Transverse colon (tissue), 4 donors: Measurements from ENCODE around the gene HCAR2. TPM values are rescaled to one million over a fixed set of nuclear protein-coding genes. Genes with fewer than 3 reads are reported as not detected.
"Not testable (repeated sequence)": the region's sequence is repeated elsewhere in the genome, so short reads cannot be mapped to it uniquely, and the experiment has no call there.

Source experiments
- DNase-seq: peaks from one replicate; pipeline ENCODE4 v3.0.0-alpha.2; 2019
- H3K27ac ChIP-seq, 4 donors: fragments of 200-600 bp; sonication (generic); 2 replicates each; pipeline ENCODE4 v1.5.1; 2016 to 2018; ENCODE audit warnings: inconsistent platforms in 4 of 4
- H3K27me3 ChIP-seq: fragments of 200-600 bp; sonication (generic); 2 replicates; pipeline ENCODE4 v1.5.1; 2017; ENCODE audit warnings: inconsistent platforms
- H3K36me3 ChIP-seq, 4 donors: fragments of 200-600 bp; sonication (generic); 2 replicates each; pipeline ENCODE4 v1.5.1; 2017 to 2019; ENCODE audit warnings: inconsistent platforms in 4 of 4
- H3K4me1 ChIP-seq, 4 donors: fragments of 200-600 bp; sonication (generic); 2 replicates each; pipeline ENCODE4 v1.5.1; 2017 to 2020; ENCODE audit warnings: inconsistent platforms in 4 of 4
- H3K4me3 ChIP-seq, 4 donors: fragments of 200-600 bp; sonication (generic); 1 replicate in 1 of 4; 2 replicates in 3 of 4; pipeline versions ENCODE4 v1.5.1 to v1.6.1; 2017 to 2019; ENCODE audit warnings: inconsistent platforms in 4 of 4
- H3K9me3 ChIP-seq, 2 donors: fragments of 200-600 bp; sonication (generic); 2 replicates each; pipeline ENCODE4 v1.5.1; 2017 to 2019; ENCODE audit warnings: inconsistent platforms in 2 of 2
- EP300 ChIP-seq: sonication (generic); formaldehyde crosslinking; IDR thresholded peaks from one replicate; pipeline ENCODE4 v1.6.1; 2017; ENCODE audit warnings: antibody characterized with exemption, low read depth
- POLR2A ChIP-seq: fragments of 450-650 bp; IDR thresholded peaks from one replicate; pipeline ENCODE4 v1.6.1; 2016; ENCODE audit warnings: antibody characterized with exemption, mild to moderate bottlenecking, moderate library complexity
- POLR2AphosphoS5 ChIP-seq, 3 donors: sonication (generic); formaldehyde crosslinking; IDR thresholded peaks; one replicate each; pipeline ENCODE4 v1.6.1; 2016; ENCODE audit warnings: antibody characterized with exemption in 3 of 3
- WGBS, 2 donors: methylation state at CpG; one replicate each; pipeline ENCODE4 v1.1.5; 2018; ENCODE audit warnings: low coverage in 1 of 2; 5-methylcytosine and 5-hydroxymethylcytosine counted together
- in situ Hi-C, 4 donors: fragments of 200-750 bp; cut with MboI; loops; one replicate each; pipeline versions ENCODE4 v1.15.0 to v1.15.1; 2017; ENCODE audit warnings: low sequenced_read_pairs in 3 of 4, low pct_ligation_motif_present in 1 of 4, low pct_unique_long_range_greater_than_20kb in 1 of 4
- intact Hi-C: fragments of 100-400 bp; cut with DNase I; formaldehyde crosslinking; loops from one replicate; pipeline ENCODE4 v1.15.1; 2023; ENCODE audit warnings: low total_unique reads
- total RNA-seq, 4 donors: library from RNA; depleted of rRNA; stranded (reverse); fragments of >200 nt; gene quantifications; one replicate each; pipeline ENCODE4 v1.1.0, GENCODE V29; 2016
- TF ChIP-seq, protein P1 (sequence below), 5 experiments: fragments of 200-600 bp in 3 of 5; fragments of 450-650 bp in 2 of 5; sonication (generic) in 3 of 5; IDR thresholded peaks; 1 replicate in 2 of 5; 2 replicates in 3 of 5; pipeline ENCODE4 v1.5.1; 2016 to 2017; ENCODE audit warnings: antibody characterized with exemption in 5 of 5, inconsistent platforms in 3 of 5, mild to moderate bottlenecking in 2 of 5, moderate library complexity in 1 of 5

Gene HCAR2
- total RNA-seq, 4 donors from 2014 or later: 0.27 TPM; not detected in 3

DNA sequence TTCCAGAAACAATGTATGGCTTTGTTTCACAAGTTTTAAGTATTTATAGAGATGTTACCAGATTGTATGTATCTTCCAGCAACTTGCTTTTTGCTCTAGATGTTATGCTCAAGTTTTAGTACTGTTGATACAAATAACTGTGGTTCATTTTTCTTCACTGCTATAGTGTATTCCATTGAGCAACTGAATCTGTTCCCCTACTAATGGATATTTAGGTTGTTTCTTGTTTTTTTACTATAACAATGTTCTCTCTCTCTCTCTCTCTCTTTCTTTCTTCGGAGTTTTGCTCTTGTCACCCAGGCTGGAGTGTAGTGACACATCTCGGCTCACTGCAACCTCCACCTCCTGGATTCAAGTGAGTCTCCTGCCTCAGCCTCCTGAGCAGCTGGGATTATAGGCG is 16.6 kb downstream of the HCAR2 start:
- no peaks in the 10 kb centered on the region for H3K4me1 ChIP-seq
- no peak for TF ChIP-seq EP300
- no peaks in the 10 kb centered on the region for H3K36me3 ChIP-seq
- no peak overlapping the region for H3K27ac ChIP-seq
- no peaks in the 10 kb centered on the region for H3K27me3 ChIP-seq
- no peak for DNase-seq
- no peak overlapping the region for H3K4me3 ChIP-seq
- in situ Hi-C loops (no loop called here), intact Hi-C loops (no loop called here)
- H3K9me3 ChIP-seq: no peaks in the 10 kb centered on the region
- 89% methylated on average over 3 of the region's 3 CpGs; no CpG with 5 or more reads in 1 of the 2 donors for WGBS, 2 donors

GRCh38 chr12:122684297-122684813 is 18.8 kb downstream of the HCAR2 start:
- no peaks in the 10 kb centered on the region for H3K4me1 ChIP-seq
- no peaks in the 10 kb centered on the region for H3K27me3 ChIP-seq
- H3K4me3 ChIP-seq: no peak overlapping the region
- H3K9me3 ChIP-seq: no peaks in the 10 kb centered on the region
- DNase-seq: no peak
- 78 to 84% methylated on average over 4 to 5 of the region's 5 CpGs for WGBS, 2 donors
- H3K36me3 ChIP-seq: no peaks in the 10 kb centered on the region
- H3K27ac ChIP-seq: no peak overlapping the region
- TF ChIP-seq POLR2A: no peak
- intact Hi-C loops (no loop called here), in situ Hi-C loops (no loop called here)

DNA sequence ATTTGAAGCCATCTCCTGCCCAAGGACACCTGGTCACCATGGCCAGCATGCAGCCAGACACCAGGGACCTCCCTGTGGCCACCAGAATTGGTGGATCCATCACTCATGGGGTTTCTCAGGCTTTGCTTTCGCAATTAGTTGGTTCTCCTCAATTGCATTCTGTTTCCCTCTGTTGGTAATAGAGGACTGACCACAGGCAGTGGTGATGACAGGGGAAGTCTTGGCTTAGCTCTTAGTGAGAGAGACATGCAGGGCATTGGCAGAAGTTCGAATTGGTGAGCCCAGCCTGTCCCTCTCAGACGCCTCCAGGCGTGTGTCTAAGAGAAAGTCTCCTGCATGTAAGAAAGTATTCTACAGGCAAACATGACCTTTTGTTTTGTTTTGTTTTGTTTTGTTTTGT is 21.3 kb downstream of the HCAR2 start:
- no peaks in the 10 kb centered on the region for H3K27me3 ChIP-seq
- intact Hi-C loops: no loop called here
- TF ChIP-seq POLR2A: no peak
- no peak for TF ChIP-seq POLR2AphosphoS5 (IDR thresholded peaks at IDR 0.05)
- TF ChIP-seq, protein P1, sequence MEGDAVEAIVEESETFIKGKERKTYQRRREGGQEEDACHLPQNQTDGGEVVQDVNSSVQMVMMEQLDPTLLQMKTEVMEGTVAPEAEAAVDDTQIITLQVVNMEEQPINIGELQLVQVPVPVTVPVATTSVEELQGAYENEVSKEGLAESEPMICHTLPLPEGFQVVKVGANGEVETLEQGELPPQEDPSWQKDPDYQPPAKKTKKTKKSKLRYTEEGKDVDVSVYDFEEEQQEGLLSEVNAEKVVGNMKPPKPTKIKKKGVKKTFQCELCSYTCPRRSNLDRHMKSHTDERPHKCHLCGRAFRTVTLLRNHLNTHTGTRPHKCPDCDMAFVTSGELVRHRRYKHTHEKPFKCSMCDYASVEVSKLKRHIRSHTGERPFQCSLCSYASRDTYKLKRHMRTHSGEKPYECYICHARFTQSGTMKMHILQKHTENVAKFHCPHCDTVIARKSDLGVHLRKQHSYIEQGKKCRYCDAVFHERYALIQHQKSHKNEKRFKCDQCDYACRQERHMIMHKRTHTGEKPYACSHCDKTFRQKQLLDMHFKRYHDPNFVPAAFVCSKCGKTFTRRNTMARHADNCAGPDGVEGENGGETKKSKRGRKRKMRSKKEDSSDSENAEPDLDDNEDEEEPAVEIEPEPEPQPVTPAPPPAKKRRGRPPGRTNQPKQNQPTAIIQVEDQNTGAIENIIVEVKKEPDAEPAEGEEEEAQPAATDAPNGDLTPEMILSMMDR (IDR thresholded peaks at IDR 0.05): no peak
- no peak for TF ChIP-seq EP300
- H3K27ac ChIP-seq: no peak overlapping the region
- WGBS, 2 donors: 69 to 80% methylated on average over 1 to 4 of the region's 4 CpGs
- no peaks in the 10 kb centered on the region for H3K4me1 ChIP-seq
- no peak for DNase-seq
- no peaks in the 10 kb centered on the region for H3K36me3 ChIP-seq
- in situ Hi-C loops: no loop called here
- H3K9me3 ChIP-seq: no peaks in the 10 kb centered on the region
- H3K4me3 ChIP-seq: no peak overlapping the region

GRCh38 chr12:122680989-122681388 is 22.2 kb downstream of the HCAR2 start:
- H3K27me3 ChIP-seq, H3K4me1 ChIP-seq, in situ Hi-C loops, intact Hi-C loops, H3K4me3 ChIP-seq, H3K36me3 ChIP-seq, H3K27ac ChIP-seq, DNase-seq, H3K9me3 ChIP-seq: not testable (repeated sequence)
- WGBS, 2 donors: 90 to 92% methylated on average over 4 to 6 of the region's 6 CpGs

GRCh38 chr12:122676781-122677180 is 26.4 kb downstream of the HCAR2 start:
- intact Hi-C loops, H3K4me3 ChIP-seq, in situ Hi-C loops: not testable (repeated sequence)

GRCh38 chr12:122676015-122676414 is 27.1 kb downstream of the HCAR2 start:
- in situ Hi-C loops, intact Hi-C loops, DNase-seq: not testable (repeated sequence)

More at GRCh38 chr12:122676781-122677180, 26.4 kb downstream of the HCAR2 start:
- WGBS, 2 donors: 99% methylated on average over 31 of the region's 32 CpGs; no CpG with 5 or more reads in 1 of the 2 donors
- not testable (repeated sequence) for H3K27ac ChIP-seq, H3K27me3 ChIP-seq, H3K4me1 ChIP-seq, H3K9me3 ChIP-seq, DNase-seq, H3K36me3 ChIP-seq

GRCh38 chr12:122672515-122672914 is 30.6 kb downstream of the HCAR2 start:
- in situ Hi-C loops: no loop called here
- 74 to 83% methylated on average over 2 of the region's 2 CpGs for WGBS, 2 donors

More at GRCh38 chr12:122676015-122676414, 27.1 kb downstream of the HCAR2 start:
- not testable (repeated sequence) for H3K36me3 ChIP-seq, H3K27me3 ChIP-seq, H3K4me3 ChIP-seq, H3K27ac ChIP-seq, H3K9me3 ChIP-seq, H3K4me1 ChIP-seq
- 90 to 95% methylated on average over 6 to 8 of the region's 8 CpGs for WGBS, 2 donors

More at GRCh38 chr12:122672515-122672914, 30.6 kb downstream of the HCAR2 start:
- H3K27ac ChIP-seq: no peak overlapping the region
- H3K9me3 ChIP-seq: no peaks in the 10 kb centered on the region
- no peak overlapping the region for H3K4me3 ChIP-seq
- no peak for DNase-seq
- H3K36me3 ChIP-seq: no peaks in the 10 kb centered on the region
- no peaks in the 10 kb centered on the region for H3K4me1 ChIP-seq
- intact Hi-C loops: no loop called here
- H3K27me3 ChIP-seq: no peaks in the 10 kb centered on the region
- TF ChIP-seq, protein P1 (IDR thresholded peaks at IDR 0.05): no peak
- TF ChIP-seq POLR2A (no peak), EP300 (no peak), POLR2AphosphoS5 (IDR thresholded peaks at IDR 0.05) (no peak)
